Activated T-cell treated with anti-CD3 and anti-CD28 coated beads, Interleukin-2, amount 50 U/mL, for 4 hours (primary cell): ENCODE data around the gene VAV1. TPM values are rescaled to one million over a fixed set of nuclear protein-coding genes. Genes with fewer than 3 reads are reported as not detected.
"Not testable (repeated sequence)": the region's sequence is repeated elsewhere in the genome, so short reads cannot be mapped to it uniquely, and the experiment has no call there.

Source experiments
- ATAC-seq, 2 donors: fragments of 200-7000 bp; cut with Tn5 transposase; one replicate each; pipeline ENCODE4 v1.10.0; 2021
- DNase-seq: peaks from one replicate; pipeline ENCODE4 v3.0.0-alpha.2; 2020
- H3K27me3 Mint-ChIP-seq: one replicate; pipeline ENCODE4 v1.8.0; 2021; ENCODE audit warnings: low read depth, mixed read lengths
- H3K36me3 Mint-ChIP-seq: one replicate; pipeline ENCODE4 v1.8.0; 2022; ENCODE audit warnings: mixed read lengths; ENCODE audit not compliant: insufficient read depth
- H3K4me1 Mint-ChIP-seq: one replicate; pipeline ENCODE4 v1.8.0; 2021; ENCODE audit warnings: low read depth, mixed read lengths
- H3K4me3 Mint-ChIP-seq: one replicate; pipeline ENCODE4 v1.8.0; 2021; ENCODE audit warnings: mild to moderate bottlenecking, moderate library complexity, mixed read lengths
- H3K9me3 Mint-ChIP-seq: one replicate; pipeline ENCODE4 v1.8.0; 2021; ENCODE audit warnings: mixed read lengths
- total RNA-seq, 3 donors: library from RNA; stranded (reverse); gene quantifications; one replicate each; pipeline ENCODE4 v1.2.1, GENCODE V29; 2021

Gene VAV1
- total RNA-seq, 3 donors from 2014 or later = 65.7 to 75.6 (median 70.7) TPM

- H3K4me1 Mint-ChIP-seq = peaks cover 64% of the 10 kb centered on the region
- H3K9me3 Mint-ChIP-seq, H3K36me3 Mint-ChIP-seq, H3K27me3 Mint-ChIP-seq, DNase-seq, ATAC-seq: not testable (repeated sequence)
- H3K4me3 Mint-ChIP-seq = peak overlapping the region; percentile 87
These were observed 27.8 kb downstream of the VAV1 start for GRCh38 chr19:6800160-6800790.

GRCh38 chr19:6800991-6801484, 28.5 kb downstream of the VAV1 start:
- peak; percentile 5 to 12 for ATAC-seq
- H3K9me3 Mint-ChIP-seq = no peaks in the 10 kb centered on the region
- H3K4me1 Mint-ChIP-seq = peaks cover 61% of the 10 kb centered on the region
- peaks cover 7% of the 10 kb centered on the region for H3K36me3 Mint-ChIP-seq
- no peaks in the 10 kb centered on the region for H3K27me3 Mint-ChIP-seq
- DNase-seq = no peak
- H3K4me3 Mint-ChIP-seq = peak overlapping the region; percentile 87

GRCh38 chr19:6801485-6802086, 29.1 kb downstream of the VAV1 start:
- Mint-ChIP-seq H3K4me3 (peak overlapping the region; percentile 87), H3K36me3 (peaks cover 8% of the 10 kb centered on the region), H3K27me3 (no peaks in the 10 kb centered on the region), H3K4me1 (peaks cover 61% of the 10 kb centered on the region), H3K9me3 (no peaks in the 10 kb centered on the region)
- peak; percentile 77 for DNase-seq
- ATAC-seq = peak; percentile 72 to 79

GRCh38 chr19:6802336-6803035, 30.0 kb downstream of the VAV1 start:
- Mint-ChIP-seq H3K9me3 (no peaks in the 10 kb centered on the region), H3K4me3 (peak overlapping the region; percentile 87), H3K36me3 (peaks cover 6% of the 10 kb centered on the region), H3K4me1 (peaks cover 58% of the 10 kb centered on the region), H3K27me3 (no peaks in the 10 kb centered on the region)
- peak; percentile 72 for DNase-seq
- peak; percentile 60 to 67 for ATAC-seq

GRCh38 chr19:6803036-6803404, 30.5 kb downstream of the VAV1 start:
- no peak for ATAC-seq
- Mint-ChIP-seq H3K9me3 (no peaks in the 10 kb centered on the region), H3K27me3 (no peaks in the 10 kb centered on the region), H3K4me3 (peak overlapping the region; percentile 87), H3K36me3 (peaks cover 6% of the 10 kb centered on the region), H3K4me1 (peaks cover 53% of the 10 kb centered on the region)
- no peak for DNase-seq

- Mint-ChIP-seq H3K4me3 (no peak overlapping the region), H3K4me1 (peaks cover 51% of the 10 kb centered on the region), H3K27me3 (no peaks in the 10 kb centered on the region), H3K36me3 (peaks cover 19% of the 10 kb centered on the region), H3K9me3 (peaks cover 4% of the 10 kb centered on the region)
- ATAC-seq = no peak
- DNase-seq = no peak
These were observed 34.0 kb downstream of the VAV1 start for GRCh38 chr19:6806488-6806887.

- Mint-ChIP-seq H3K36me3 (peaks cover 24% of the 10 kb centered on the region), H3K27me3 (no peaks in the 10 kb centered on the region), H3K4me1 (peaks cover 55% of the 10 kb centered on the region), H3K4me3 (no peak overlapping the region), H3K9me3 (peaks cover 9% of the 10 kb centered on the region)
- DNase-seq = no peak
- ATAC-seq = no peak
These were observed 34.8 kb downstream of the VAV1 start for GRCh38 chr19:6807291-6807690.

GRCh38 chr19:6808494-6808893, 36.0 kb downstream of the VAV1 start:
- Mint-ChIP-seq H3K4me1 (peaks cover 57% of the 10 kb centered on the region), H3K4me3 (no peak overlapping the region), H3K27me3 (no peaks in the 10 kb centered on the region), H3K36me3 (peaks cover 27% of the 10 kb centered on the region), H3K9me3 (peaks cover 9% of the 10 kb centered on the region)
- ATAC-seq = no peak
- DNase-seq = no peak

- Mint-ChIP-seq H3K4me3 (no peak overlapping the region), H3K27me3 (no peaks in the 10 kb centered on the region), H3K4me1 (peaks cover 61% of the 10 kb centered on the region), H3K36me3 (peaks cover 27% of the 10 kb centered on the region), H3K9me3 (peaks cover 9% of the 10 kb centered on the region)
- ATAC-seq = no peak
- no peak for DNase-seq
These were observed 36.8 kb downstream of the VAV1 start for GRCh38 chr19:6809262-6809661.

GRCh38 chr19:6811378-6811777, 38.9 kb downstream of the VAV1 start:
- ATAC-seq = no peak
- DNase-seq = no peak
- Mint-ChIP-seq H3K4me3 (no peak overlapping the region), H3K27me3 (no peaks in the 10 kb centered on the region), H3K36me3 (peaks cover 27% of the 10 kb centered on the region), H3K4me1 (peaks cover 74% of the 10 kb centered on the region), H3K9me3 (peaks cover 9% of the 10 kb centered on the region)

- H3K4me3 Mint-ChIP-seq = no peak overlapping the region
- H3K27me3 Mint-ChIP-seq = no peaks in the 10 kb centered on the region
These were observed 39.4 kb downstream of the VAV1 start for GRCh38 chr19:6811906-6812305.

GRCh38 chr19:6812612-6813011, 40.1 kb downstream of the VAV1 start:
- no peak overlapping the region for H3K4me3 Mint-ChIP-seq
- DNase-seq (no peak), ATAC-seq (no peak)
- H3K9me3 Mint-ChIP-seq = peaks cover 9% of the 10 kb centered on the region
- H3K4me1 Mint-ChIP-seq = peaks cover 72% of the 10 kb centered on the region
- H3K27me3 Mint-ChIP-seq = no peaks in the 10 kb centered on the region
- H3K36me3 Mint-ChIP-seq = peaks cover 28% of the 10 kb centered on the region

More at GRCh38 chr19:6811906-6812305, 39.4 kb downstream of the VAV1 start:
- peaks cover 25% of the 10 kb centered on the region for H3K36me3 Mint-ChIP-seq
- peaks cover 9% of the 10 kb centered on the region for H3K9me3 Mint-ChIP-seq
- no peak for DNase-seq
- peak; percentile 55 to 60 for ATAC-seq
- H3K4me1 Mint-ChIP-seq = peaks cover 70% of the 10 kb centered on the region

- peaks cover 28% of the 10 kb centered on the region for H3K36me3 Mint-ChIP-seq
- peaks cover 72% of the 10 kb centered on the region for H3K4me1 Mint-ChIP-seq
- ATAC-seq (no peak), DNase-seq (no peak)
- no peak overlapping the region for H3K4me3 Mint-ChIP-seq
- H3K9me3 Mint-ChIP-seq = peaks cover 6% of the 10 kb centered on the region
- H3K27me3 Mint-ChIP-seq = no peaks in the 10 kb centered on the region
These were observed 41.2 kb downstream of the VAV1 start for GRCh38 chr19:6813659-6814058.

- Mint-ChIP-seq H3K9me3 (peaks cover 4% of the 10 kb centered on the region), H3K4me1 (peaks cover 46% of the 10 kb centered on the region), H3K36me3 (peaks cover 28% of the 10 kb centered on the region), H3K27me3 (no peaks in the 10 kb centered on the region), H3K4me3 (no peak overlapping the region)
- no peak for DNase-seq
- ATAC-seq = peak in 1 of 2 donors; percentile 31
These were observed 44.7 kb downstream of the VAV1 start for GRCh38 chr19:6817179-6817578.
